ENCODE measurements around the gene RAPGEF6. TPM values are rescaled to one million over a fixed set of nuclear protein-coding genes. Genes with fewer than 3 reads are reported as not detected.

RAPGEF6 gene
- total RNA-seq, 1 experiment from 2014 or later = 25.0 TPM

DNA sequence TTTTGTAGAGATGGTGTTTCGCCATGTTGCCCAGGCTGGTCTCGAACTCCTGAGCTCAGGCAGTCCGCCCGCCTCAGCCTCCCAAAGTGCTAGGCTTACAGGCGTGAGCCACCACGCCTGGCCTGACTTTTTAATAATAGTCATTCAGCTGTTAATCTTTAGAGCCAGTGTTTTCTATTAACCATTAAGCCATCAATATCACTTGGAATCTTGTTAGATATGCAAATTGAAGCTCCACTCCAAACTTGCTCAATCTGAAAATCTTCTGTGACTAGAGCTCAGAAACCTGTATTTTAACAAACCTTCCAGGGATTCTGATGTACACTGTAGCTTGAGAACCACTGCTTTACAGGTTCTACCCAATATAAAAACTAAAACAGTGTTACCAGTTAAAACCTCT is 257.7 kb downstream of the RAPGEF6 start:
- POLR2A ChIA-PET = interaction anchor here (0.5 kb wide), 1 partner anchor 22 kb away, joined by 3 read pairs; no protein-coding TSS in a partner anchor
- no peaks in the 10 kb centered on the region for H3K36me3 ChIP-seq (ENCODE audit: control insufficient read depth, insufficient read depth, low read length)
- H3K27ac ChIP-seq (ENCODE audit: low read length) = peak overlapping the region; percentile 76
- in situ Hi-C loops (cut with HindIII; ENCODE audit: low pct_unique_long_range_greater_than_20kb, low sequenced_read_pairs) = no loop called here
- intact Hi-C loops (cut with micrococcal nuclease; ENCODE audit: unreplicated experiment) = no loop called here
- TF ChIP-seq POLR2AphosphoS5 (IDR thresholded peaks at IDR 0.05; ENCODE audit: low read depth, low read length) = no peak
- no peak for TF ChIP-seq SIN3A (IDR thresholded peaks at IDR 0.05; ENCODE audit: borderline replicate concordance, insufficient read depth, low read depth, low read length)
- TF ChIP-seq, protein P1, sequence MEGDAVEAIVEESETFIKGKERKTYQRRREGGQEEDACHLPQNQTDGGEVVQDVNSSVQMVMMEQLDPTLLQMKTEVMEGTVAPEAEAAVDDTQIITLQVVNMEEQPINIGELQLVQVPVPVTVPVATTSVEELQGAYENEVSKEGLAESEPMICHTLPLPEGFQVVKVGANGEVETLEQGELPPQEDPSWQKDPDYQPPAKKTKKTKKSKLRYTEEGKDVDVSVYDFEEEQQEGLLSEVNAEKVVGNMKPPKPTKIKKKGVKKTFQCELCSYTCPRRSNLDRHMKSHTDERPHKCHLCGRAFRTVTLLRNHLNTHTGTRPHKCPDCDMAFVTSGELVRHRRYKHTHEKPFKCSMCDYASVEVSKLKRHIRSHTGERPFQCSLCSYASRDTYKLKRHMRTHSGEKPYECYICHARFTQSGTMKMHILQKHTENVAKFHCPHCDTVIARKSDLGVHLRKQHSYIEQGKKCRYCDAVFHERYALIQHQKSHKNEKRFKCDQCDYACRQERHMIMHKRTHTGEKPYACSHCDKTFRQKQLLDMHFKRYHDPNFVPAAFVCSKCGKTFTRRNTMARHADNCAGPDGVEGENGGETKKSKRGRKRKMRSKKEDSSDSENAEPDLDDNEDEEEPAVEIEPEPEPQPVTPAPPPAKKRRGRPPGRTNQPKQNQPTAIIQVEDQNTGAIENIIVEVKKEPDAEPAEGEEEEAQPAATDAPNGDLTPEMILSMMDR (IDR thresholded peaks at IDR 0.05) = no peak
- TF ChIP-seq, protein P2, sequence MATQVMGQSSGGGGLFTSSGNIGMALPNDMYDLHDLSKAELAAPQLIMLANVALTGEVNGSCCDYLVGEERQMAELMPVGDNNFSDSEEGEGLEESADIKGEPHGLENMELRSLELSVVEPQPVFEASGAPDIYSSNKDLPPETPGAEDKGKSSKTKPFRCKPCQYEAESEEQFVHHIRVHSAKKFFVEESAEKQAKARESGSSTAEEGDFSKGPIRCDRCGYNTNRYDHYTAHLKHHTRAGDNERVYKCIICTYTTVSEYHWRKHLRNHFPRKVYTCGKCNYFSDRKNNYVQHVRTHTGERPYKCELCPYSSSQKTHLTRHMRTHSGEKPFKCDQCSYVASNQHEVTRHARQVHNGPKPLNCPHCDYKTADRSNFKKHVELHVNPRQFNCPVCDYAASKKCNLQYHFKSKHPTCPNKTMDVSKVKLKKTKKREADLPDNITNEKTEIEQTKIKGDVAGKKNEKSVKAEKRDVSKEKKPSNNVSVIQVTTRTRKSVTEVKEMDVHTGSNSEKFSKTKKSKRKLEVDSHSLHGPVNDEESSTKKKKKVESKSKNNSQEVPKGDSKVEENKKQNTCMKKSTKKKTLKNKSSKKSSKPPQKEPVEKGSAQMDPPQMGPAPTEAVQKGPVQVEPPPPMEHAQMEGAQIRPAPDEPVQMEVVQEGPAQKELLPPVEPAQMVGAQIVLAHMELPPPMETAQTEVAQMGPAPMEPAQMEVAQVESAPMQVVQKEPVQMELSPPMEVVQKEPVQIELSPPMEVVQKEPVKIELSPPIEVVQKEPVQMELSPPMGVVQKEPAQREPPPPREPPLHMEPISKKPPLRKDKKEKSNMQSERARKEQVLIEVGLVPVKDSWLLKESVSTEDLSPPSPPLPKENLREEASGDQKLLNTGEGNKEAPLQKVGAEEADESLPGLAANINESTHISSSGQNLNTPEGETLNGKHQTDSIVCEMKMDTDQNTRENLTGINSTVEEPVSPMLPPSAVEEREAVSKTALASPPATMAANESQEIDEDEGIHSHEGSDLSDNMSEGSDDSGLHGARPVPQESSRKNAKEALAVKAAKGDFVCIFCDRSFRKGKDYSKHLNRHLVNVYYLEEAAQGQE (IDR thresholded peaks at IDR 0.05; ENCODE audit: insufficient read depth in 1 of 2, low read depth in 2 of 2, low read length in 1 of 2) = no peak
- TF ChIP-seq TCF7L2 (IDR thresholded peaks at IDR 0.05; ENCODE audit: low read depth, low read length) = no peak
- CTCF ChIA-PET = interaction anchor here (0.5 to 0.6 kb wide), 2 partner anchors 102 to 247 kb away, joined by 7 to 10 read pairs; no protein-coding TSS in a partner anchor
- DNase-seq (ENCODE audit: low read depth, low spot score) = no peak
- H3K27me3 ChIP-seq (ENCODE audit: control insufficient read depth, insufficient read depth, low read length) = no peaks in the 10 kb centered on the region
- H3K9me3 ChIP-seq (ENCODE audit: control insufficient read depth, insufficient read depth, low read depth, low read length) = no peaks in the 10 kb centered on the region
- no TSS peak for BruUV-seq (replicated peaks)
- H3K4me3 ChIP-seq (ENCODE audit: low read depth in 2 of 2, low read length in 2 of 2) = no peak overlapping the region
- H3K4me1 ChIP-seq (ENCODE audit: control insufficient read depth, insufficient read depth, low read length) = peaks cover 43% of the 10 kb centered on the region
- no peak for ATAC-seq

DNA sequence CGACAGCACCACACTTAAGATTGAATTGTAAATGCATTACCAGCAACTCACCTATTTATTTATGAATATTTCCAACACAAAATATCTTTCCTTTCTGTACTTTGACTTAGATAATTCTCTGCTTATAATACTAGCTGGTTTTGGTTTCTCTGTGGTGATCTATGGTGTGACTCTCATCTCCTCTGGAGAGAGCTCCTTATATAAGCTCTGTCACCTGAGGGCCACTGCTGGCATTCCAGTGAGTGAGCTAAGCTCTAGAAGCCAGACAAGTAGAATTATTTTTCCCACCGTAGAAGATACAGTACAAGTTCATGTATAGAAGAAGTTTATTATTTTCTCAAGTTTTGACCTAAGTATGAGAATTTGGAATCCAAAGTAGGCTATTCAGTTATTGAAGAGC is 259.7 kb downstream of the RAPGEF6 start:
- intact Hi-C loops (cut with micrococcal nuclease; ENCODE audit: unreplicated experiment) = no loop called here
- Histone ChIP-seq H3K27ac (ENCODE audit: low read length) (no peak overlapping the region), H3K36me3 (ENCODE audit: control insufficient read depth, insufficient read depth, low read length) (no peaks in the 10 kb centered on the region), H3K4me3 (ENCODE audit: low read depth in 2 of 2, low read length in 2 of 2) (no peak overlapping the region), H3K9me3 (ENCODE audit: control insufficient read depth, insufficient read depth, low read depth, low read length) (no peaks in the 10 kb centered on the region), H3K27me3 (ENCODE audit: control insufficient read depth, insufficient read depth, low read length) (no peaks in the 10 kb centered on the region), H3K4me1 (ENCODE audit: control insufficient read depth, insufficient read depth, low read length) (peaks cover 29% of the 10 kb centered on the region)
- CTCF ChIA-PET = no interaction called here
- in situ Hi-C loops (cut with HindIII; ENCODE audit: low pct_unique_long_range_greater_than_20kb, low sequenced_read_pairs) = no loop called here
- DNase-seq (ENCODE audit: low read depth, low spot score) (no peak), ATAC-seq (no peak)
- no TSS peak for BruUV-seq (replicated peaks)
- no peak for TF ChIP-seq POLR2AphosphoS5 (IDR thresholded peaks at IDR 0.05; ENCODE audit: low read depth, low read length)
- POLR2A ChIA-PET = interaction anchor here (0.6 kb wide), 1 partner anchor 45 kb away, joined by 8 read pairs; no protein-coding TSS in a partner anchor

Other genes with a start within 250 kb of the RAPGEF6 start
- 48.3 TPM for gene FNIP1, start 161.8 kb upstream of the RAPGEF6 start, total RNA-seq (2021; ENCODE audit: unreplicated experiment)